ENCODE results near the gene TTC3.
A peak's percentile ranks its signal among the peaks of the same experiment; 100 is the strongest.
"Not testable (repeated sequence)": the region's sequence is repeated elsewhere in the genome, so short reads cannot be mapped to it uniquely, and the experiment has no call there.

TTC3 gene

DNA sequence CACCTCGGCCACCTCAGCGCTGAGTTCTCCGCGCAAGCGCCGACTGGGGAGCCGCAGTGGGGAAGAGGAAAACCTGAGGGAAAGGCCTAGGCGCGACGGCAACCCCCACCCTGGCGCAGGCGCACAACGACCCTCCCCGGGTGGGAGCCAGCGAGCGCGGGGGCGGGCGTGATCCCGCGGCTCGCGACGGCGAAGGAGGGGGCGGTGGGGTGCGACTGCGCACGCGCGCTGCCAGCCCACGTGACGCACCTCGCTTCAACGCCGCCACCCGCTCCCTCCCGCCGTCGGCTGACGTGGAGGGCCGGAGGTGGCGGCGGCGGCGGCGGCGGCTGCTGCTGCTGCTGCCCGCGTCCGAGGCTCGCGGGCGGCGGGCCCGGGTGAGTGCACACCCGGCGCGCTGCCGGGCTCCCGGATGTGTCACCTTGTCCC lies at the start of gene TTC3, which contains the start of gene PIGP:
TSS of gene TTC3 (plus strand) at position 267 of the 429 bp plus-strand sequence. CDS start 14,004 bp downstream, outside the sequence.
TSS of gene PIGP (minus strand) at position 84 of the 429 bp plus-strand sequence. CDS start 556 bp downstream, outside the sequence.
- peak; percentile 98 for DNase-seq

GRCh38 chr21:37026499-37026898 lies 46.6 kb upstream of the TTC3 start:
- no peak for DNase-seq

DNA sequence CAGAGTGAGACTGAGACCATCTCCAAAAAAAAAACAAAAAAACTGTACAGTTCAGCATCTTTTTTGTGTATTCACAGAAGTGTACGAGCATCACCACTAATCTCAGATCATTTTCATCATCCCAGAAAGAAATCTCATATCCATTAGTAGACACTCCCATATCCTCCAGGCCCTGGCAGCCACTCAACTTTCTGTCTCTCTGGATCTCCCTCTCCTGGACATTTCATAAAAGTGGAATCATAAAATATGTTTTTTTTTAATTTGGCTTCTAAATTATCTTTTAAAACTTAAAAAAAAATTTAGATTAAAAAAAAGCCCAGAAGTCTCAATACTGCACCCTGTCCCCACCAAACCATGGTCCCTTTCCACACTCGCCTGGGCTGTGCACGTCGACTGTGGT lies 44.5 kb upstream of the TTC3 start:
- no peak for DNase-seq

DNA sequence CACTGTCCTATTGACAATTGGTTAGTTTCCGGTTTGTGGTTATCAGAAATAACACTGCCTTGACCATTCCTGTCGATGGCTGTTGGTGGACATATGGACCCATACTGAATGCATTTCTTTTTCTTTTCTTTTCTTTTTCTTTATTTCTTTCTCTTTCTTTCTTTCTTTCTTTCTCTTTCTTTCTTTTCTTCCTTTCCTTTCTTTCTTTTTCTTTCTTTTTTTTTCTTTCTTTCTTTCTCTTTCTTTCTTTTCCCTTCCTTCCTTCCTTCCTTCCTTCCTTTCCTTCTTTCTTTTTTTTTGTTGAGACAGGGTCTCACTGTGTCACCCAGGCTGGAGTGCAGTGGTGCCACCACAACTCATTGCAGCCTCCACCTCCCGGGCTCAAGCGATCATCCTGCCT lies 42.2 kb upstream of the TTC3 start:
- no peak for DNase-seq

- DNase-seq, result no peak
Measured at GRCh38 chr21:37032293-37032692, 40.8 kb upstream of the TTC3 start.

GRCh38 chr21:37032877-37033471 lies 40.1 kb upstream of the TTC3 start:
- no peak for DNase-seq

DNA sequence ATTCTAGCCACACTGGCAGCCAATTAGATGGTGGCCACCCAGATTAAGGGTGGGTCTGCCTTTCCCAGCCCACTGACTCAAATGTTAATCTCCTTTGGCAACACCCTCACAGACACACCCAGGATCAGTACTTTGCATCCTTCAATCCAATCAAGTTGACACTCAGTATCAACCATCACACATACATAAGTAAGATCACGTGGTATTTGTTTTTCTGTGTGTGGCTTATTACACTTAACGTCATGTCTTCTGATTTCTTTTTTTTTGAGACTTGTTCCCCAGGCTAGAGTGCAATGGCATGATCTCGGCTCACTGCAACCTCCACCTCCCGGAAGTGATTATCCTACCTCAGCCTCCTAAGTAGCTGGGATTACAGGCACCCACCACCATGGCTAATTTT lies 38.7 kb upstream of the TTC3 start:
- DNase-seq, result not testable (repeated sequence)

- DNase-seq, result no peak
Measured at GRCh38 chr21:37036177-37036576, 36.9 kb upstream of the TTC3 start.

GRCh38 chr21:37039411-37040075 lies 33.5 kb upstream of the TTC3 start:
- DNase-seq, result no peak

DNA sequence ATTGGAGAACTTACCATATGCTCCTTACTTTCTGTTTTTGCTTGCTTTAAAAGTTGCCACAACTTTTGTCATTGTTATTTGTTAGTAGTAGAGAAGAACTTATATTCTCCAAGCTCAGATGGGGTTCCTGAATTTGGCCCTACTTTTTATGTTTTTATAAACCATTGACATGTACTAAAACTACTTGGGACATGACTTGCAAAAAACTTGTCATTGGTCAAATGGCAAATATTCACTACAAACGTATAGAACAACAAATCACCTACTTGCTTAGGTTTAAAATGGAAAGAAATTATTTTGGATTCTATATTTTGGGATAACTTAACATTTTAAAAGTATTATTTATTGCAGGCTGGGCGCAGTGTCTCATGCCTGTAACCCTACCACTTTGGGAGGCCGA lies 32.8 kb upstream of the TTC3 start:
- DNase-seq, result no peak

DNA sequence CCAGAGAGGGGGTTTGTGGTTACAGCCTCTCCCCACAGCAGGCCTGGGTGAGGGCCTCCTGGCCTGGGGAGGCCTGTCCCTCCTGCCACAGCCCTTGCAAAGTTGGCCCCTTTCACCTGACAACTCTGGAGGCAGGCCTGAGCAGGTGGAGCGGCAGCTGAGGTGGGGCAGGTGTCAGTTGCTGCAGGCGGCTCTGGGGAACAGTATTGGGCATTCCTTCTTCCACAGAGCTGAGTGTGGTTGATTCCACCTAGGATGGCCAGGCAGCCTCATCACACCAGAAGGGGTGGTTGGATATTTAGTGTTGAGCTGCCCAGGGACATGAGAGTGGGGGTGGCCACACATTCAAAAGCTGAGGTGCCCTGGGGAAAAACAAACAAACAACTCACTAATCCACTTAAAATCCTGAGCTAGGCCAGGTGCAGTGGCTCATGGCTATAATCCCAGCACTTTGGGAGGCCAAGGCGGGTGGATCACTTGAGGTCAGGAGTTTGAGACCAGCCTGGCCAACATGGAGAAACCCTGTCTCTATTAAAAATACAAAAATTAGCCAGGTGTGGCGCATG lies 31.3 kb upstream of the TTC3 start:
- DNase-seq, result peak; percentile 88

- no peak for DNase-seq
Measured at GRCh38 chr21:37043818-37044217, 29.2 kb upstream of the TTC3 start.

GRCh38 chr21:37044643-37045042 lies 28.4 kb upstream of the TTC3 start:
- no peak for DNase-seq

DNA sequence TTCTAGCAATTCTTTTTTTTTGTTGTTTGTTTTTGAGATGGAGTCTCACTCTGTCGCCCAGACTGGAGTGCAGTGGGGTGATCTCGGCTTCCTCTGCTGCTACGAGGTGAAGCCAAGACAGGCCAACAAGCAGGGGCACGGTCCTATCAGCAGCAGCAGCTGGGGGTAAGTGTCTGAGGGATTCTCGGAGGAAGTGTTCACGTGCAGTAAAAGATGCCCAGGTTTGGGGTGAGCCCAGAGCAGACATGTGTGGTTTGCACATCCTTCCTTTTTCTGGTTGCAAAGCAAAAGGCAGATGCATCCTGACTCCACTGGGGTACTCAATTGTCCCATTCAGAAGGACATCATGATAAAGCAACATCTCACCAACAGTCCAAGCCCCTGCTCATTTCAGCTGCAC lies 27.9 kb upstream of the TTC3 start:
- DNase-seq, result no peak

GRCh38 chr21:37045556-37045955 lies 27.5 kb upstream of the TTC3 start:
- DNase-seq, result no peak

- DNase-seq, result peak; percentile 63
Measured at GRCh38 chr21:37047079-37047478, 26.0 kb upstream of the TTC3 start.

- not testable (repeated sequence) for DNase-seq
Measured at GRCh38 chr21:37049741-37050140, 23.3 kb upstream of the TTC3 start.

DNA sequence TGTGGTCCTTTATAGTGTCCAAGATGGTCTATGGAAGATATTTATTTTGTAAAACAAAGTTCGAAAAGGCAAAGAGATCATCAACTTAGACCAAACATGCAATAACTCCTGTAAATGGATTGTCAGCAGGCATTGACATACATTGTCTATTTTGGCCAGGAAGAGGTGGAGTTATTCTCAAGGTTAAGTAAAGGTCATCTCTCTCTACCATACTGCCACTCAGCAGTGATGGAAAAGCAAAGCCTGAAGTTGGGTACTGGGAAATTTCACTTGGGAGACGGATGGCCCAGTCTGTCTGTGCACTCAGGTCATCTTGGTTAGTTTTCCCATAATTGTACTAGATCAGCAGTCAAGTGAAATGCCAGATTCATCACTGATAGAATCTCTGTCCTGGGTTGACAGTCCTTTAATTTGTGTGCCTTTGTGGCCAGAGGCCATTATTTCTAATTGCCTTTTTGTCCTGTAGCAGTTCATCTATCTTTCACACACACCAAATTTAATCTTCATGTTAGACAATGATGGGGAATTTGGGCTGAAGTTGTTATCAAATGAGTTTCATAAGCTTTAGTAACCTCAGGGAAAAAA lies 17.7 kb upstream of the TTC3 start:
- no peak for DNase-seq

DNA sequence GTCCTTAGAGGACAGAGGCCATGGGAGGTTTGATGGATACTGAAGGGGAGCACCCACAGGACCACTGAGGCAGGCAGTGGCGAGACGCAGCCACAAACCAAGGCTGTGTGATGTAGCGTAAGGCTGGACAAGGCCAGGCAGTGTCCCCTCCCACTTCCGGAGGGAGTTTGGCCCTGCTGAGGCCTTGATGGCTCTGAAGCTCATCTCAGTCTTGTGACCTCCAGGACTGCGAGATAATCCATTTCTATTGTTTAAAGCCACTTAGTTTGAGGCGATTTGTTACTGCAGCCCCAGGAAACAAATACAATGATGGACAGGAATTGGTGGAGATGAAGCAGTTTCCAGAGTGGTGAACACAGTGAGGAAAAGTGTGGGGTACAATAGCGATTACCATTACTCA lies 15.4 kb upstream of the TTC3 start:
- DNase-seq, result no peak

- peak; percentile 74 for DNase-seq
Measured at GRCh38 chr21:37058261-37058660, 14.8 kb upstream of the TTC3 start.

DNA sequence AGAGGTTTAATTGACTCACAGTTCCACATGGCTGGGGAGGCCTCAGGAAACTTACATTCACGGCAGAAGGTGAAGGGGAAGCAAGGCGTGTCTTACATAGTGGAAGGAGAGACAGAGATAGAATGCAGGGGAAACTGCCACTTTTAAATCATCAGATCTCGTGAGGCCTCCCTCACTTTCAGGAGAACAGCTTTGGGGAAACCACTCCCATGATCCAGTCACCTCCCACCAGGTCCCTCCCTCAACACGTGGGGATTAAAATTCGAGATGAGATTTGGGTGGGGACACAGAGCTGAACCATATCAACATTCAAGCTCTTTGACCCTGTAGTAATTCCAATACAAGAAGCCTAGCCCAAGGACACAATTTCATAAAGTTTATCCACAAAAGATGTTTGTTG lies 13.9 kb upstream of the TTC3 start:
- DNase-seq, result peak; percentile 42

GRCh38 chr21:37060296-37060695 lies 12.8 kb upstream of the TTC3 start:
- peak; percentile 100 for DNase-seq

DNA sequence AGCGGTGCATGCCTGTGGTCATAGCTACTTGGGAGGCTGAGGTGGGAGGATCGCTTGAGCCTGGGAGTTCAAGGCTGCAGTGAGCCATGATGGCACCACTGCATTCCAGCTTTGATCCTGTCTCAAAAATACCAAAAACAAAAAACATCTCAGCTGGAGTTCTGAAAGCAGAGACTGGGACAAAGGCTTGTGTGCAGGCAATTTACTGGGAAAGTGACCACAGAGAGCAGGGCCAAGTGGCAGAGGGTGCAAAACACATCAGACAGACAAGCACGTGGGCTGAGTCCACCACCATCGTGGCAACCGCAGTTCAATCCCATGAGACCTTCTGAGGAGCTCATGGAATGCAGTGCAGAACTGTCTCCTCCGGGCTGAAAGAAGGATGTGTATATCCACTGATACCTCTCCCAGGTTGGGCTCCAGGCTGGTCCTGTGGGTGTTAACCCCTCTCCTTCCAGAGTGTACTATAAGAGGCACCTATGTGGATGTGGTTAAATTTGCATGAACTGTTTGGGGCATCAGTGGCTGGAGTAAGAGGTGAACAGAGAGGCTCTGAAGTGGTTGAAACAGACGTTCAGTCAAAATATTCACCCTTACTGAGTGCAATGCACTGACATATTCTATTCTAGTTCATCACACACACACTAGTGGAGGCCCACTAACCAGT lies 11.0 kb upstream of the TTC3 start:
- DNase-seq, result peak; percentile 24

GRCh38 chr21:37062593-37062935 lies 10.5 kb upstream of the TTC3 start:
- DNase-seq, result no peak

Data from NCI-H69 (cell line).